ENCODE data around the gene POU2F2.

The POU2F2 gene

DNA sequence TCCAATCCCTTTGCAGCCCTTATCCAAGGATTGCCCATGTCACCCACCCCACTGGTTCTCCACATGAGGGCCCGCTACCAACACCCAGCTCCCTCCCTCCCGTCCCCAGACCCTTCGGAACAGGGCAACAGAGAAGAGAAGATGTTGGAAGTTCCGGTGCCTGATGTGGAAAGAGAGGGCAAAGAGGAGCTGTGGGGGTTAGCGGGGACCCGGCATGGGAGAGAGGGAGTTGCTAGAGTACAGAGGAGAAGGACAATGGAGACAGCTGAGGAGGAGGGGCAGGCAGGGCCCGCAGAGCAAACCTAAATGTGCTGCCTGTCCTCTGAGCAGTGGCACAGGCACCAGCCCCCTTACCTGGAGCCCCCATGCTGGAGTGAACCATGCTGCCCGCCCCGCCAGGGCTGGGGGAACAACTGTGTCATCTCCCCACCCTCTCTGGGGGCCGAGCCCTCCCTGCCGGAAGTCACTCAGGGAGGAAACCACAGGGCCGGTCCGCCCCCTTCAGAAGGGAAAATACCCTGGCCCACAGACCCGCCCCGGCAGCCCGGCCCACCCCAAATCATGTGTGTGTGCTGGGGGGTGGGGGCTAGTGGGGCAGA lies at the start of gene POU2F2:
TSS of gene POU2F2 (minus strand) at position 417 of the 599 bp plus-strand sequence. CDS start at position 382, 35 bp downstream.
- Histone ChIP-seq H3K36me3 (ENCODE audit: control insufficient read depth in 2 of 2, insufficient read depth in 2 of 2, low read length in 2 of 2) (no peaks in the 10 kb centered on the region), H3K27me3 (ENCODE audit: control insufficient read depth in 2 of 2, insufficient read depth in 2 of 2, low read length in 2 of 2) (peaks cover 12 to 16% of the 10 kb centered on the region in 2 donors), H3K4me1 (ENCODE audit: control insufficient read depth in 2 of 2, insufficient read depth in 2 of 2, low read length in 2 of 2) (peaks cover 6 to 9% of the 10 kb centered on the region in 2 donors), H3K9ac (ENCODE audit: low read depth in 1 of 2, low read length in 2 of 2) (peak within 1 kb of the TSS; percentile 27 to 63), H3K4me3 (ENCODE audit: low read length in 2 of 2) (peak within 1 kb of the TSS; percentile 61 to 68), H3K27ac (ENCODE audit: low read depth in 2 of 2, low read length in 2 of 2) (peak within 1 kb of the TSS; percentile 10 to 65), H3K9me3 (ENCODE audit: control insufficient read depth in 2 of 2, low read length in 2 of 2) (no peaks in the 10 kb centered on the region)

DNA sequence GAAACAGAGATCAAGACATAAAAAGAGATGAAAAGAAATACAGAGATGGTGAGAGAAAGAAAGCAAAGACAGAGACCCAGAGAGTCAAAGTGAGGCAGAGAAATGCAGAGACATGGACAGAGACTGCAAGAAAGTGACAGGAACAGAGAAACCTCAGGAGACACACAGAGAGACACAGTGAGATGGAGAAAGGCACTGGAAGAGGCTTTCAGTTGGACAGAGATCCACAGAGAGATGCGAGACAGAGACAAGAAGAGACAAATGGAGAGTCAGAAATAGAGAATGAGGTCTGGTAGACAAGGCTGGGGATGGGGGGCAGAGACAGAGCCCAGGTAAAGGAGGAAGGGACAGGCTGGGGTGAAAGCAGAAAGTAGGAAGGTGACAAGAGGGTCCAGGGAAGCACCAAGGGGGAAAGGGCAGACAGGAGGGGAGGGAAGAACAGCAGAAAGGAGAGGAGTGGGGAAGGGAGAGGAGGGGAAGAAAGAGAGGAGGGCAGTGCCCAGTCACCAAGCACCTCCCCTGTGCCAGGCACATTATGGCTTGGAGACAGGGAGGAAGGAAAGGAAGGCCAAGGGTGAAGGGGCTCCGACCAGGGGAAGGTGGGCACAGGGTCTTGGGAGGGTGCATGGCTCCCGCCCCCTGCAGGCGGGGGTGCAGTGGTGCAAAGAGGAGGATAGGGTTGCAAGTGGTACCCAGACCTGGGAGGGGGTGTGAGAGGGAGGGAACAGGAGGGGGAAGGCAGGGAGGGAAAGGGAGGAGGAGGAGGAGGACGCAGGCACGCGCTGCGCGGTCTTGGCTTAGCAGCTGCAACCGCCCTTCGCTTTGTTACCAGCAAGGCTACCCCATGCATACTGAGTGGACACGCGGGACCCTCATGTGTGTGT lies 46.8 kb upstream of the POU2F2 start:
- H3K4me3 ChIP-seq (ENCODE audit: low read length in 2 of 2), result no peak overlapping the region
- no peaks in the 10 kb centered on the region for H3K9me3 ChIP-seq (ENCODE audit: control insufficient read depth in 2 of 2, low read length in 2 of 2)
- H3K36me3 ChIP-seq (ENCODE audit: control insufficient read depth in 2 of 2, insufficient read depth in 2 of 2, low read length in 2 of 2), result no peaks in the 10 kb centered on the region
- H3K27me3 ChIP-seq (ENCODE audit: control insufficient read depth in 2 of 2, insufficient read depth in 2 of 2, low read length in 2 of 2), result peaks cover 46 to 58% of the 10 kb centered on the region in 2 donors
- no peak overlapping the region for H3K9ac ChIP-seq (ENCODE audit: low read depth in 1 of 2, low read length in 2 of 2)
- H3K4me1 ChIP-seq (ENCODE audit: control insufficient read depth in 2 of 2, insufficient read depth in 2 of 2, low read length in 2 of 2), result peaks cover 3 to 9% of the 10 kb centered on the region in 2 donors
- no peak overlapping the region for H3K27ac ChIP-seq (ENCODE audit: low read depth in 2 of 2, low read length in 2 of 2)

DNA sequence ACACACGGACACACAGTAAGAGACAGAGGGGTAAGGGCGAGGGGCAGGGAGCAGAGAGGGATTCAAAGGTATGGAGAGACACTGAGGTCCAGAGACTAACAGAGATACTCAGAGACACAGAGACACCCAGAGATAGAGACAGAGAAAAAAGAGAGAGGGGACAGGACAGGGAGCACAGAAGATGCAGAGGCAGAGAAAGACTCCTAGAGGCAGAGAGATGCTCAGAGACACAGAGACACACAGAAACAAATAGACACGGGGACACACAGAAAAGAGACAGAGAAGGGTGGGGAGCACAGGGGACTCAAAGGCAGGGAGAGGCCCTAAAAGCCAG lies 45.4 kb upstream of the POU2F2 start:
- Histone ChIP-seq H3K9me3 (ENCODE audit: control insufficient read depth in 2 of 2, low read length in 2 of 2) (no peaks in the 10 kb centered on the region), H3K36me3 (ENCODE audit: control insufficient read depth in 2 of 2, insufficient read depth in 2 of 2, low read length in 2 of 2) (no peaks in the 10 kb centered on the region), H3K4me3 (ENCODE audit: low read length in 2 of 2) (no peak overlapping the region), H3K4me1 (ENCODE audit: control insufficient read depth in 2 of 2, insufficient read depth in 2 of 2, low read length in 2 of 2) (peaks cover 3 to 8% of the 10 kb centered on the region in 2 donors), H3K27me3 (ENCODE audit: control insufficient read depth in 2 of 2, insufficient read depth in 2 of 2, low read length in 2 of 2) (peaks cover 49 to 58% of the 10 kb centered on the region in 2 donors), H3K9ac (ENCODE audit: low read depth in 1 of 2, low read length in 2 of 2) (no peak overlapping the region), H3K27ac (ENCODE audit: low read depth in 2 of 2, low read length in 2 of 2) (no peak overlapping the region)

DNA sequence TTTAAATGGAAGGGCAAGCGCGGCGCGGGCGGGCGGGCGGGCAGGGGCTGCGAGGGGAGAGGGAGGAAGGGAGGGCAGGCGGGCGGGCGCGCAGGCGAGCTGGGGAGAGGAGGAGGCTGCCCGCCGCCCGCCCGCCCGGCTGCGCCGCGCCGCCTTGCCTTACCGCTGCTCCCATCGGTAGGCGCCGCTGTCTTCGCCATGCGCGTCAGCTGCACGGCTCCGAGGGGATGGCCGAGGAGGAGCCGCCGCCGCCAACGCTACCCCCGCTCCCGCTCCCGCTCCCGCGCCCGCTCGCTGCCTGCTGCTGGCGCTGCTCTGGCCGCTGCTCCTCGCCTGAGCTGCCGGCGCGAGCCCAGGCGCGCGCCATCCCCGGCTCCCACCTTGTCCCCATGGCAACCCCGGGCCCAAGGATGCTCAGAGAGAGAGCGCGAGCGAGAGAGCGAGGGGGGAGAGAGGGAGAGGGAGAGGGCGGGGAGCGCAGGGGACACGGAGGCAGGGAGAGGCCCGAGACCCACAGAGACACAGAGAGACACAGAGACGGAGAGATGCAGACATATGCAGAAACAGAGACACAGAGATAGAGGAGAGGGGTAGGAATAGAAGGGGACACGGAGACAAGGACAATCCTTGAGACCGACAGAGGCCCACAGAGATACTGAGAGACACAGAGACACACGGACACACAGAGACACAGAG lies 44.9 kb upstream of the POU2F2 start:
- peak overlapping the region in 1 of 2 donors; percentile 6 for H3K4me3 ChIP-seq (ENCODE audit: low read length in 2 of 2)
- H3K27me3 ChIP-seq (ENCODE audit: control insufficient read depth in 2 of 2, insufficient read depth in 2 of 2, low read length in 2 of 2), result peaks cover 49 to 58% of the 10 kb centered on the region in 2 donors
- H3K9ac ChIP-seq (ENCODE audit: low read depth in 1 of 2, low read length in 2 of 2), result no peak overlapping the region
- H3K27ac ChIP-seq (ENCODE audit: low read depth in 2 of 2, low read length in 2 of 2), result no peak overlapping the region
- H3K9me3 ChIP-seq (ENCODE audit: control insufficient read depth in 2 of 2, low read length in 2 of 2), result no peaks in the 10 kb centered on the region
- no peaks in the 10 kb centered on the region for H3K36me3 ChIP-seq (ENCODE audit: control insufficient read depth in 2 of 2, insufficient read depth in 2 of 2, low read length in 2 of 2)
- peaks cover 3 to 8% of the 10 kb centered on the region in 2 donors for H3K4me1 ChIP-seq (ENCODE audit: control insufficient read depth in 2 of 2, insufficient read depth in 2 of 2, low read length in 2 of 2)

DNA sequence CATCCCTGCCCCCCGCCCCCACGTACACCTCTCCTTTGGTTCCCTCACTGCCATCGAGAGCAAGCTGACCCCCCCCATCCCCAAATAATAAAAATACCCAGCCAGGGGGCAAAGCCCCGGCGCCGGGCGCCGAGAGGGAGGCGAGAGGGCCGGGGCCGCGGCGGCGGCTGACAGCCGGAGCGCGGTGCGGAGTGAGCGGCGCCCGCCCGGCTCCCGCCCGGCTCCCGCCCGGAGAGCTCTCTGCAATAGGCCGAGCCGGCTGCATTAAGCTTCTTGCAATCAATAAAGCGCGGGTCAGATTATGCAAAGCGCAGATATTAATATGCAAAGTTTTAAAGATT lies 44.4 kb upstream of the POU2F2 start:
- peaks cover 3 to 8% of the 10 kb centered on the region in 2 donors for H3K4me1 ChIP-seq (ENCODE audit: control insufficient read depth in 2 of 2, insufficient read depth in 2 of 2, low read length in 2 of 2)
- H3K9ac ChIP-seq (ENCODE audit: low read depth in 1 of 2, low read length in 2 of 2), result no peak overlapping the region
- peaks cover 51 to 58% of the 10 kb centered on the region in 2 donors for H3K27me3 ChIP-seq (ENCODE audit: control insufficient read depth in 2 of 2, insufficient read depth in 2 of 2, low read length in 2 of 2)
- H3K36me3 ChIP-seq (ENCODE audit: control insufficient read depth in 2 of 2, insufficient read depth in 2 of 2, low read length in 2 of 2), result no peaks in the 10 kb centered on the region
- no peak overlapping the region for H3K27ac ChIP-seq (ENCODE audit: low read depth in 2 of 2, low read length in 2 of 2)
- H3K4me3 ChIP-seq (ENCODE audit: low read length in 2 of 2), result peak overlapping the region; percentile 49
- H3K9me3 ChIP-seq (ENCODE audit: control insufficient read depth in 2 of 2, low read length in 2 of 2), result no peaks in the 10 kb centered on the region

DNA sequence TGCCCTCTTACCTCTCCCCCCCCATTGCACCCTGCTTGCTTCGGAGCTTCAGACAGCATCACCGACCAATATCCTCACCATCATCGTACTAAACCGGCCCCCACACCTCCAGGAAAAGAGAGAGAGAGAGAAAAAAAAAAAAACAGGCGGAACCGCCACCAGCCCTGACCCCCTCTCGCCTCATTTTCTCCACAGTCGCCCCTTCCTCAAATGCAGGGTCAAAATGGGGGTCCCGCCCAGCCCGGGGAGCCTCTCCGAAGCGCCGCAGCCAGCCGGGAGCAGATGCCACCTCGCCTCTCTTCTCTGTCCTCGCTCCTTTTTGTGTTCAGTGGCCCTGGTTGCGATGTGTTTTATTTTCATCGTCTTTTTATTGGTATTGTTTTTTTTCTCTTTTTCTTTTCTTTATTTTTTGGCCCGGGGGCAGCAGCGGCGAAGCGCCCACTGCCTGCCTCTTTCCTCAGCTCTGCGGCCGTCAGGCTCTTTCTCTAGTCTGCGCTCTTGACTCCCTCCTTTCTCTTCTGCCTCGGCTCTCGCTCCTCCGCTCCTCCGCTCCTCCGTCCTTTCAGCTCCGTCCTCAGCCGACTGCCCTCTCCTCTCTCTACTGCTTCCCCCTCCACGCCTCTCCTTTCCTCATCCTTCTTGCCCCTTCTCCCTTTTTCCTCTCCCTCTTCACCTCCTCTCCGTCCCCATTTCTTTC lies 43.9 kb upstream of the POU2F2 start:
- H3K4me1 ChIP-seq (ENCODE audit: control insufficient read depth in 2 of 2, insufficient read depth in 2 of 2, low read length in 2 of 2), result peaks cover 3 to 8% of the 10 kb centered on the region in 2 donors
- H3K9ac ChIP-seq (ENCODE audit: low read depth in 1 of 2, low read length in 2 of 2), result no peak overlapping the region
- peaks cover 51 to 58% of the 10 kb centered on the region in 2 donors for H3K27me3 ChIP-seq (ENCODE audit: control insufficient read depth in 2 of 2, insufficient read depth in 2 of 2, low read length in 2 of 2)
- no peaks in the 10 kb centered on the region for H3K9me3 ChIP-seq (ENCODE audit: control insufficient read depth in 2 of 2, low read length in 2 of 2)
- peak overlapping the region; percentile 49 for H3K4me3 ChIP-seq (ENCODE audit: low read length in 2 of 2)
- no peaks in the 10 kb centered on the region for H3K36me3 ChIP-seq (ENCODE audit: control insufficient read depth in 2 of 2, insufficient read depth in 2 of 2, low read length in 2 of 2)
- no peak overlapping the region for H3K27ac ChIP-seq (ENCODE audit: low read depth in 2 of 2, low read length in 2 of 2)

DNA sequence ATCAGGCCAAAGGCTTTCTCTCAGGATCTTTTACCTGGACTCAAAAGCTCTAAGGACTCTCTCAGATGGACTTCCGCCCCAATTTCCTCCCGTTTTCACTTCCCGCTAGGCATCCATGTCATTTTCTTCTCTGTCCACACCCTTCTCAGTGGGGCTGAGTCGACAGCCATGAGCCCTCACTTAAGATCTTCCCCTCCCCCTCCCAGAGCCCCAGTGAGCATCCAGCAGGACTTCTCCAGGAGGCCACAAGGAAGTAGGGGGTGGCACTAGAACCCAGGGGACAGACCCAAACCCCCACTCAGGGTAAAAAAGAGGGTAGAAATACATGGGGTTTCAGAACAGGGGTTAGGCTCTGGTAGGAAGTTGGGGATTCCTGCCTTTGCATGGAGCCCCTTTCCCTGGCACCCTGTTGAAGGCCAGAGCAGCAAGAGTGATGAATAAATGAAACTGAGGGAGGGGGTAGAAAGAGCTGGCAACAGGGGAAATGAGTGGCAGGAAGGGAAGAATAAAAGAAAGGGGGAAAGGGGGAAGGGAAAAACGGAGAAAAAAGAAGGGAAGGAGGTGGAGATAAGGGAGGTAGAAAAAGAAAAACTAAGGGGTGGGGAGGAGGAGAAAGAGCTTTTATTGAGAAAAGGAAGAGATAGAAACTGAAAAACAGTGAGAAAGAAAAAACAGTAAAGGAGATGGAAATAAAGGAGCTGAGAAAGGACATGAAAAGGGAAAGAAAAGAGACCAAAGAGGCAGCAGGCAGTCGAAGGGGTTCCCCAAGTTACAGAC lies 42.9 kb upstream of the POU2F2 start:
- Histone ChIP-seq H3K4me1 (ENCODE audit: control insufficient read depth in 2 of 2, insufficient read depth in 2 of 2, low read length in 2 of 2) (peaks cover 3 to 8% of the 10 kb centered on the region in 2 donors), H3K9ac (ENCODE audit: low read depth in 1 of 2, low read length in 2 of 2) (no peak overlapping the region), H3K27me3 (ENCODE audit: control insufficient read depth in 2 of 2, insufficient read depth in 2 of 2, low read length in 2 of 2) (peaks cover 50 to 52% of the 10 kb centered on the region in 2 donors), H3K4me3 (ENCODE audit: low read length in 2 of 2) (no peak overlapping the region), H3K9me3 (ENCODE audit: control insufficient read depth in 2 of 2, low read length in 2 of 2) (no peaks in the 10 kb centered on the region), H3K36me3 (ENCODE audit: control insufficient read depth in 2 of 2, insufficient read depth in 2 of 2, low read length in 2 of 2) (no peaks in the 10 kb centered on the region), H3K27ac (ENCODE audit: low read depth in 2 of 2, low read length in 2 of 2) (no peak overlapping the region)

DNA sequence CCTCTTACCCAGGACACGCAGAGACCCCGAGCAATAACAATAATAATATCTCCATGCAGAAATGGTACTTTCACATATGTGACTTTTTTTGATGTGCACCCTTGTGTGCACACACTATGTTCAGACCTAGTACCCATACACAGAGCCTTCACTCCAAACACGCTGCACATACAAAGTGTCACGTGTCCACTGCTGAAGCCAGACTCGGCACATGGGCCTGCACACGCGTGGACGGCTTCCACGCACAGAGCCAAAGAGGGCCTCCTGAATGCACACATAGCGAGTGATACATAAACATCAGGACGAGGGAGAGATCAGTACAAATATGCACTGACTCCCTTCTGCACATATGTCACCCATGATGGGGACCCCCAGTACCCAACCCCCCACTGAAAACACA lies 41.9 kb upstream of the POU2F2 start:
- no peak overlapping the region for H3K27ac ChIP-seq (ENCODE audit: low read depth in 2 of 2, low read length in 2 of 2)
- no peak overlapping the region for H3K4me3 ChIP-seq (ENCODE audit: low read length in 2 of 2)
- H3K9me3 ChIP-seq (ENCODE audit: control insufficient read depth in 2 of 2, low read length in 2 of 2), result no peaks in the 10 kb centered on the region
- H3K4me1 ChIP-seq (ENCODE audit: control insufficient read depth in 2 of 2, insufficient read depth in 2 of 2, low read length in 2 of 2), result peaks cover 3 to 8% of the 10 kb centered on the region in 2 donors
- no peak overlapping the region for H3K9ac ChIP-seq (ENCODE audit: low read depth in 1 of 2, low read length in 2 of 2)
- no peaks in the 10 kb centered on the region for H3K36me3 ChIP-seq (ENCODE audit: control insufficient read depth in 2 of 2, insufficient read depth in 2 of 2, low read length in 2 of 2)
- H3K27me3 ChIP-seq (ENCODE audit: control insufficient read depth in 2 of 2, insufficient read depth in 2 of 2, low read length in 2 of 2), result peaks cover 41 to 43% of the 10 kb centered on the region in 2 donors

DNA sequence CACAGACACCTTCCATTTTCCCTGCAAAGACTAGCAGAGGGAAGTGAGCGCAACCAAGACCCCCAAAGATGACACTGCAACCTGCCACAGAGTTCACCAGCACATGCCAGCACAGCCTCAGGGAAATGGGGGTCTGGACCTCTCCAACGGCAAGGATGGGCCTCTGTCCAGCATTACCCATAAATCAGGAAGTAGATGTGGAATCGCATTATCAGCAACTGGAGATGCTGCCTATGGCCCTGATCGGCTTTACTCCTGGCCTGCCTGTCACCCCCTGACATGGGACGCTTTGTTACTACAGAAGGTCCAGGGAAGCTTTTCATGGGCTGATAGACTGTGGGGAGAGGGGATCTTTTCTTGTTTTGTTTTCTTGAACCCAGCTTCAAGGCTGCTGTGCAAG lies 41.4 kb upstream of the POU2F2 start:
- Histone ChIP-seq H3K4me3 (ENCODE audit: low read length in 2 of 2) (no peak overlapping the region), H3K9ac (ENCODE audit: low read depth in 1 of 2, low read length in 2 of 2) (no peak overlapping the region), H3K27me3 (ENCODE audit: control insufficient read depth in 2 of 2, insufficient read depth in 2 of 2, low read length in 2 of 2) (peaks cover 36 to 38% of the 10 kb centered on the region in 2 donors), H3K4me1 (ENCODE audit: control insufficient read depth in 2 of 2, insufficient read depth in 2 of 2, low read length in 2 of 2) (peaks cover 3 to 8% of the 10 kb centered on the region in 2 donors), H3K27ac (ENCODE audit: low read depth in 2 of 2, low read length in 2 of 2) (no peak overlapping the region), H3K36me3 (ENCODE audit: control insufficient read depth in 2 of 2, insufficient read depth in 2 of 2, low read length in 2 of 2) (no peaks in the 10 kb centered on the region), H3K9me3 (ENCODE audit: control insufficient read depth in 2 of 2, low read length in 2 of 2) (no peaks in the 10 kb centered on the region)

Measured in mucosa of rectum (tissue), 2 donors.